WTC11 (cell line): ENCODE measurements around the gene SMKR1. TPM values are rescaled to one million over a fixed set of nuclear protein-coding genes. Genes with fewer than 3 reads are reported as not detected.
"Not testable (repeated sequence)": the region's sequence is repeated elsewhere in the genome, so short reads cannot be mapped to it uniquely, and the experiment has no call there.

Experiments used
- ATAC-seq: fragments of 200-7000 bp; cut with Tn5 transposase; 2 replicates; pipeline ENCODE4 v1.10.0; 2021; ENCODE audit warnings: mild to moderate bottlenecking, moderate library complexity
- CTCF ChIA-PET: fragments of 300-600 bp; sonication (Branson Sonifier 250); formaldehyde crosslinking; loops from one replicate; lab custom pipeline; 2021; ENCODE audit warnings: antibody characterized with exemption; lab: Charles Lee
- POLR2A ChIA-PET: fragments of 350-600 bp; sonication (Branson Sonifier 250); formaldehyde crosslinking; loops from one replicate; lab custom pipeline; 2021; ENCODE audit warnings: antibody characterized with exemption; lab: Charles Lee
- DNase-seq: peaks from one replicate; pipeline ENCODE4 v3.0.0; 2021; ENCODE audit warnings: low spot score
- H3K27ac Mint-ChIP-seq: 2 replicates; pipeline ENCODE4 v1.8.0; 2021; ENCODE audit warnings: mixed read lengths
- H3K27me3 Mint-ChIP-seq: 2 replicates; pipeline ENCODE4 v1.8.0; 2021; ENCODE audit warnings: low read depth, mild to moderate bottlenecking, moderate library complexity, mixed read lengths
- H3K36me3 Mint-ChIP-seq: 2 replicates; pipeline ENCODE4 v1.8.0; 2021; ENCODE audit warnings: mixed read lengths
- H3K4me1 Mint-ChIP-seq: 2 replicates; pipeline ENCODE4 v1.8.0; 2022; ENCODE audit warnings: mixed read lengths
- H3K4me3 Mint-ChIP-seq: 2 replicates; pipeline ENCODE4 v1.8.0; 2021; ENCODE audit warnings: mild to moderate bottlenecking, moderate library complexity, mixed read lengths
- H3K9me3 Mint-ChIP-seq: 2 replicates; pipeline ENCODE4 v1.8.0; 2021; ENCODE audit warnings: mixed read lengths
- CBFB ChIP-seq: sonication (generic); formaldehyde crosslinking; IDR thresholded peaks from 2 replicates; pipeline ENCODE4 v1.8.1; 2022; ENCODE audit warnings: mild to moderate bottlenecking, low read depth, missing genetic modification reagents
- CREB1 ChIP-seq: sonication (generic); formaldehyde crosslinking; IDR thresholded peaks from 2 replicates; pipeline ENCODE4 v1.8.0; 2023; ENCODE audit warnings: mild to moderate bottlenecking, missing genetic modification reagents
- ELF4 ChIP-seq: sonication (generic); formaldehyde crosslinking; IDR thresholded peaks from 2 replicates; pipeline ENCODE4 v1.8.1; 2022; ENCODE audit warnings: low read depth, mild to moderate bottlenecking, moderate library complexity, missing genetic modification reagents
- FOXP1 ChIP-seq: sonication (generic); formaldehyde crosslinking; IDR thresholded peaks from 2 replicates; pipeline ENCODE4 v1.8.0; 2022; ENCODE audit warnings: missing genetic modification reagents, mild to moderate bottlenecking, moderate library complexity, borderline replicate concordance
- MYBL2 ChIP-seq: sonication (generic); formaldehyde crosslinking; IDR thresholded peaks from 2 replicates; pipeline ENCODE4 v1.8.1; 2023; ENCODE audit warnings: mild to moderate bottlenecking, moderate library complexity, missing genetic modification reagents
- NR1H2 ChIP-seq: sonication (generic); formaldehyde crosslinking; IDR thresholded peaks from 2 replicates; pipeline ENCODE4 v1.9.0; 2021; ENCODE audit warnings: mild to moderate bottlenecking, moderate library complexity, missing genetic modification reagents
- PRRX2 ChIP-seq: fragments of 250-450 bp; sonication (Bioruptor Pico); IDR thresholded peaks from 2 replicates; pipeline ENCODE4 v1.8.0; 2021; ENCODE audit warnings: mild to moderate bottlenecking
- RELA ChIP-seq: sonication (generic); formaldehyde crosslinking; IDR thresholded peaks from 2 replicates; pipeline ENCODE4 v1.8.1; 2022; ENCODE audit warnings: missing genetic modification reagents, mild to moderate bottlenecking, borderline replicate concordance
- TCF7 ChIP-seq: sonication (generic); formaldehyde crosslinking; IDR thresholded peaks from 2 replicates; pipeline ENCODE4 v1.8.0; 2022; ENCODE audit warnings: mild to moderate bottlenecking, low read depth, missing genetic modification reagents, moderate library complexity
- TP53 ChIP-seq: sonication (generic); formaldehyde crosslinking; IDR thresholded peaks from 2 replicates; pipeline ENCODE4 v1.8.1; 2023; ENCODE audit warnings: mild to moderate bottlenecking, missing genetic modification reagents
- ZNF263 ChIP-seq: sonication (generic); formaldehyde crosslinking; IDR thresholded peaks from 2 replicates; pipeline ENCODE4 v1.8.1; 2022; ENCODE audit warnings: low read depth, mild to moderate bottlenecking, moderate library complexity, missing genetic modification reagents
- ZNF317 ChIP-seq: sonication (generic); formaldehyde crosslinking; IDR thresholded peaks from 2 replicates; pipeline ENCODE4 v1.8.1; 2023; ENCODE audit warnings: low read depth, mild to moderate bottlenecking, moderate library complexity, missing genetic modification reagents, borderline replicate concordance
- ZNF416 ChIP-seq: fragments of 250-450 bp; sonication (Bioruptor Pico); IDR thresholded peaks from 2 replicates; pipeline ENCODE4 v1.9.0; 2021; ENCODE audit warnings: mild to moderate bottlenecking, inconsistent platforms
- ZNF671 ChIP-seq: fragments of 250-450 bp; sonication (Bioruptor Pico); IDR thresholded peaks from 2 replicates; pipeline ENCODE4 v1.8.0; 2021; ENCODE audit warnings: mild to moderate bottlenecking
- total RNA-seq: library from RNA; stranded (reverse); gene quantifications from 3 replicates; pipeline ENCODE4 v1.2.3, GENCODE V29; 2021
- TF ChIP-seq, protein P1 (sequence below): sonication (generic); formaldehyde crosslinking; IDR thresholded peaks from 2 replicates; pipeline ENCODE4 v1.8.1; 2022; ENCODE audit warnings: mild to moderate bottlenecking, missing genetic modification reagents, moderate library complexity, borderline replicate concordance
- TF ChIP-seq, protein P2 (sequence below): sonication (generic); formaldehyde crosslinking; conservative IDR thresholded peaks from 2 replicates; pipeline ENCODE4 v1.8.1; 2022; ENCODE audit warnings: mild to moderate bottlenecking, missing genetic modification reagents
- TF ChIP-seq, protein P3 (sequence below): sonication (generic); formaldehyde crosslinking; IDR thresholded peaks from 2 replicates; pipeline ENCODE4 v1.8.1; 2023; ENCODE audit warnings: mild to moderate bottlenecking, moderate library complexity, missing genetic modification reagents
- TF ChIP-seq, protein P4 (sequence below): sonication (generic); formaldehyde crosslinking; IDR thresholded peaks from 2 replicates; pipeline ENCODE4 v1.8.1; 2023; ENCODE audit warnings: mild to moderate bottlenecking, missing genetic modification reagents, moderate library complexity
- TF ChIP-seq, protein P5 (sequence below): sonication (generic); formaldehyde crosslinking; IDR thresholded peaks from 2 replicates; pipeline ENCODE4 v1.8.1; 2023; ENCODE audit warnings: mild to moderate bottlenecking, missing genetic modification reagents, moderate library complexity
- TF ChIP-seq, protein P6 (sequence below): sonication (generic); formaldehyde crosslinking; IDR thresholded peaks from 2 replicates; pipeline ENCODE4 v1.8.0; 2022; ENCODE audit warnings: mild to moderate bottlenecking, missing genetic modification reagents
- TF ChIP-seq, protein P7 (sequence below): fragments of 250-450 bp; sonication (Bioruptor Pico); IDR thresholded peaks from 2 replicates; pipeline ENCODE4 v1.9.0; 2021; ENCODE audit warnings: mild to moderate bottlenecking
- TF ChIP-seq, protein P8 (sequence below): sonication (generic); formaldehyde crosslinking; IDR thresholded peaks from 2 replicates; pipeline ENCODE4 v1.8.1; 2022; ENCODE audit warnings: missing genetic modification reagents, borderline replicate concordance

SMKR1 gene
- total RNA-seq, 1 experiment from 2014 or later, result 0.50 TPM

DNA sequence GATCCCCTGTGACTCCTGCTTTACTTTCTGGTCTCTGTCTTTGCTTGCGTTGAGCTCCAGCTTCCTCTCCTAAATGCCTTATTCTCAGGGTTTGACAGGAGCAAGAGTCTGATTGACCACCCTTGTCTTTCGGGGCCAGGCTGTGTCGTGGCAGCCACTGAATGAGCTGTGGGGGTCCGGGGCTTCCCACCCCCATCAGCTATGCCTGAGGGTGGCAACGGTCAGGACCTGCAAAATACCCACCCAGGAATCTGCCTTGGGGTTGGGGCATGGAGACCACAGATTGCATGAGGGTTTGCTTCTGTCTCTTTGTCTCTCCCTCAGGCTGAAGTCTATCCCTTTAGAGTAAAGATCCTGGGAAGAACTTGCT, 20.6 kb downstream of the SMKR1 start (continued):
- TF ChIP-seq, protein P1, sequence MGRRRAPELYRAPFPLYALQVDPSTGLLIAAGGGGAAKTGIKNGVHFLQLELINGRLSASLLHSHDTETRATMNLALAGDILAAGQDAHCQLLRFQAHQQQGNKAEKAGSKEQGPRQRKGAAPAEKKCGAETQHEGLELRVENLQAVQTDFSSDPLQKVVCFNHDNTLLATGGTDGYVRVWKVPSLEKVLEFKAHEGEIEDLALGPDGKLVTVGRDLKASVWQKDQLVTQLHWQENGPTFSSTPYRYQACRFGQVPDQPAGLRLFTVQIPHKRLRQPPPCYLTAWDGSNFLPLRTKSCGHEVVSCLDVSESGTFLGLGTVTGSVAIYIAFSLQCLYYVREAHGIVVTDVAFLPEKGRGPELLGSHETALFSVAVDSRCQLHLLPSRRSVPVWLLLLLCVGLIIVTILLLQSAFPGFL (CRISPR knock-in tag), result no peak
- TF ChIP-seq, protein P2, sequence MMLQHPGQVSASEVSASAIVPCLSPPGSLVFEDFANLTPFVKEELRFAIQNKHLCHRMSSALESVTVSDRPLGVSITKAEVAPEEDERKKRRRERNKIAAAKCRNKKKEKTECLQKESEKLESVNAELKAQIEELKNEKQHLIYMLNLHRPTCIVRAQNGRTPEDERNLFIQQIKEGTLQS, result no peak
- TF ChIP-seq NR1H2 (CRISPR knock-in tag), result no peak
- no peak for TF ChIP-seq TP53 (CRISPR knock-in tag)
- TF ChIP-seq, protein P3, sequence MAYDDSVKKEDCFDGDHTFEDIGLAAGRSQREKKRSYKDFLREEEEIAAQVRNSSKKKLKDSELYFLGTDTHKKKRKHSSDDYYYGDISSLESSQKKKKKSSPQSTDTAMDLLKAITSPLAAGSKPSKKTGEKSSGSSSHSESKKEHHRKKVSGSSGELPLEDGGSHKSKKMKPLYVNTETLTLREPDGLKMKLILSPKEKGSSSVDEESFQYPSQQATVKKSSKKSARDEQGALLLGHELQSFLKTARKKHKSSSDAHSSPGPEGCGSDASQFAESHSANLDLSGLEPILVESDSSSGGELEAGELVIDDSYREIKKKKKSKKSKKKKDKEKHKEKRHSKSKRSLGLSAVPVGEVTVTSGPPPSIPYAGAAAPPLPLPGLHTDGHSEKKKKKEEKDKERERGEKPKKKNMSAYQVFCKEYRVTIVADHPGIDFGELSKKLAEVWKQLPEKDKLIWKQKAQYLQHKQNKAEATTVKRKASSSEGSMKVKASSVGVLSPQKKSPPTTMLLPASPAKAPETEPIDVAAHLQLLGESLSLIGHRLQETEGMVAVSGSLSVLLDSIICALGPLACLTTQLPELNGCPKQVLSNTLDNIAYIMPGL (CRISPR knock-in tag), result no peak

DNA sequence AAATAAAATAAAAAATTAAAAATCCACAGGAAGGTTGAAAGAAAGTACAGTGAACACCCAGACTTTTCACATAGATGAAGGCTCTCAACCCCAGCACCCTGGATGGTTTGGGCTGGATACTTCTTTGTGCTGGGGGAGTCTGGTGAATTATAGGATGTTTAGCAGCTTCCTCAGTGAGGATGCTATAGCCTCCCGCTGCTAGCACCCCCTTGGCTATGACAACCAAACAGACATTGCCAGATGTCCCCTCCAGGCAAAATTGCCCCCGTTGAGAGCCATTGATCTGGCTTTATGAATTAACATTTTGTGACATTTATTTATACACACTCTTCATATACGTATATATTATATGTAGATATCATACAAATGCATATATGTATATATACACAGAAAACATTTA, 21.6 kb downstream of the SMKR1 start:
- ChIA-PET CTCF (no interaction called here), POLR2A (no interaction called here)
- Mint-ChIP-seq H3K9me3 (peaks cover 7% of the 10 kb centered on the region; the same call in 1 of the 2 replicates), H3K4me1 (peaks cover 28% of the 10 kb centered on the region), H3K27ac (no peak overlapping the region), H3K27me3 (peaks cover 2% of the 10 kb centered on the region; the same call in 1 of the 2 replicates), H3K4me3 (no peak overlapping the region), H3K36me3 (no peaks in the 10 kb centered on the region)
- TF ChIP-seq PRRX2 (CRISPR knock-in tag), result no peak
- TF ChIP-seq, protein P1 (CRISPR knock-in tag), result no peak
- TF ChIP-seq, protein P4, sequence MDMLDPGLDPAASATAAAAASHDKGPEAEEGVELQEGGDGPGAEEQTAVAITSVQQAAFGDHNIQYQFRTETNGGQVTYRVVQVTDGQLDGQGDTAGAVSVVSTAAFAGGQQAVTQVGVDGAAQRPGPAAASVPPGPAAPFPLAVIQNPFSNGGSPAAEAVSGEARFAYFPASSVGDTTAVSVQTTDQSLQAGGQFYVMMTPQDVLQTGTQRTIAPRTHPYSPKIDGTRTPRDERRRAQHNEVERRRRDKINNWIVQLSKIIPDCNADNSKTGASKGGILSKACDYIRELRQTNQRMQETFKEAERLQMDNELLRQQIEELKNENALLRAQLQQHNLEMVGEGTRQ (CRISPR knock-in tag), result no peak
- TF ChIP-seq CREB1 (CRISPR knock-in tag), result no peak
- TF ChIP-seq ZNF416 (CRISPR knock-in tag), result no peak
- TF ChIP-seq NR1H2 (CRISPR knock-in tag), result no peak
- TF ChIP-seq ZNF317, result no peak
- TF ChIP-seq MYBL2 (CRISPR knock-in tag), result no peak
- no peak for TF ChIP-seq ZNF671 (CRISPR knock-in tag)
- TF ChIP-seq, protein P5, sequence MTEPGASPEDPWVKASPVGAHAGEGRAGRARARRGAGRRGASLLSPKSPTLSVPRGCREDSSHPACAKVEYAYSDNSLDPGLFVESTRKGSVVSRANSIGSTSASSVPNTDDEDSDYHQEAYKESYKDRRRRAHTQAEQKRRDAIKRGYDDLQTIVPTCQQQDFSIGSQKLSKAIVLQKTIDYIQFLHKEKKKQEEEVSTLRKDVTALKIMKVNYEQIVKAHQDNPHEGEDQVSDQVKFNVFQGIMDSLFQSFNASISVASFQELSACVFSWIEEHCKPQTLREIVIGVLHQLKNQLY, result no peak
- TF ChIP-seq, protein P6, sequence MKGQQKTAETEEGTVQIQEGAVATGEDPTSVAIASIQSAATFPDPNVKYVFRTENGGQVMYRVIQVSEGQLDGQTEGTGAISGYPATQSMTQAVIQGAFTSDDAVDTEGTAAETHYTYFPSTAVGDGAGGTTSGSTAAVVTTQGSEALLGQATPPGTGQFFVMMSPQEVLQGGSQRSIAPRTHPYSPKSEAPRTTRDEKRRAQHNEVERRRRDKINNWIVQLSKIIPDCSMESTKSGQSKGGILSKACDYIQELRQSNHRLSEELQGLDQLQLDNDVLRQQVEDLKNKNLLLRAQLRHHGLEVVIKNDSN (CRISPR knock-in tag), result no peak
- TF ChIP-seq RELA (CRISPR knock-in tag), result no peak
- no peak for TF ChIP-seq ELF4
- no peak for TF ChIP-seq ZNF263
- TF ChIP-seq, protein P7, sequence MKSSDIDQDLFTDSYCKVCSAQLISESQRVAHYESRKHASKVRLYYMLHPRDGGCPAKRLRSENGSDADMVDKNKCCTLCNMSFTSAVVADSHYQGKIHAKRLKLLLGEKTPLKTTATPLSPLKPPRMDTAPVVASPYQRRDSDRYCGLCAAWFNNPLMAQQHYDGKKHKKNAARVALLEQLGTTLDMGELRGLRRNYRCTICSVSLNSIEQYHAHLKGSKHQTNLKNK (CRISPR knock-in tag), result no peak
- no peak for TF ChIP-seq TCF7 (CRISPR knock-in tag)
- TF ChIP-seq FOXP1 (CRISPR knock-in tag), result no peak
- TF ChIP-seq CBFB, result no peak
- TF ChIP-seq, protein P8, sequence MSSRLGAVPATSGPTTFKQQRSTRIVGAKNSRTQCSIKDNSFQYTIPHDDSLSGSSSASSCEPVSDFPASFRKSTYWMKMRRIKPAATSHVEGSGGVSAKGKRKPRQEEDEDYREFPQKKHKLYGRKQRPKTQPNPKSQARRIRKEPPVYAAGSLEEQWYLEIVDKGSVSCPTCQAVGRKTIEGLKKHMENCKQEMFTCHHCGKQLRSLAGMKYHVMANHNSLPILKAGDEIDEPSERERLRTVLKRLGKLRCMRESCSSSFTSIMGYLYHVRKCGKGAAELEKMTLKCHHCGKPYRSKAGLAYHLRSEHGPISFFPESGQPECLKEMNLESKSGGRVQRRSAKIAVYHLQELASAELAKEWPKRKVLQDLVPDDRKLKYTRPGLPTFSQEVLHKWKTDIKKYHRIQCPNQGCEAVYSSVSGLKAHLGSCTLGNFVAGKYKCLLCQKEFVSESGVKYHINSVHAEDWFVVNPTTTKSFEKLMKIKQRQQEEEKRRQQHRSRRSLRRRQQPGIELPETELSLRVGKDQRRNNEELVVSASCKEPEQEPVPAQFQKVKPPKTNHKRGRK, result no peak
- TF ChIP-seq, protein P3 (CRISPR knock-in tag), result no peak
- no peak for DNase-seq
- no peak for ATAC-seq

DNA sequence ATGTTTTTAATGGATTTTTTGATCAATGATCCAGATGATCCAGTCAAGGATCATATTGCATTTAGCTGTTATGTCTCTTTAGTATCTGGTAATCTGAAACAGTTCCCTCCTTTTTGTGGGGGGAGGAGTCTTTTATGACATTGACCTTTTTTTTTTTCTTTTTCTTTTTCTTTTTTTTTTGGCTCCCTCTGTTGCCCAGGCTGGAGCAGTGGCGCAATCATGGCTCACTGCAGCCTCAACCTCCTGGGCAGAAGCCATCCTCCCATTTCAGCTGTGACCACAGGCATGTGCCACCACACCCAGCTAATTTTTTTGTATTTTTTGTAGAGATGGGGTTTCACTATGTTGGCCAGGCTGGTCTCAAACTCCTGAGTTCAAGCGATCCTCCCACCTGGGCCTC, 22.1 kb downstream of the SMKR1 start:
- H3K4me3 Mint-ChIP-seq, POLR2A ChIA-PET, H3K27me3 Mint-ChIP-seq, ATAC-seq, H3K27ac Mint-ChIP-seq, DNase-seq, H3K36me3 Mint-ChIP-seq, H3K9me3 Mint-ChIP-seq, CTCF ChIA-PET: not testable (repeated sequence)
- peaks cover 26% of the 10 kb centered on the region for H3K4me1 Mint-ChIP-seq
